GM19455 (cell line): ENCODE data around the gene GRHL3.

Source experiments
- ATAC-seq: cut with Tn5 transposase; IDR thresholded peaks from one replicate; pipeline ENCODE4 v1.9.1; 2021; ENCODE audit not compliant: unreplicated experiment

Gene GRHL3

DNA sequence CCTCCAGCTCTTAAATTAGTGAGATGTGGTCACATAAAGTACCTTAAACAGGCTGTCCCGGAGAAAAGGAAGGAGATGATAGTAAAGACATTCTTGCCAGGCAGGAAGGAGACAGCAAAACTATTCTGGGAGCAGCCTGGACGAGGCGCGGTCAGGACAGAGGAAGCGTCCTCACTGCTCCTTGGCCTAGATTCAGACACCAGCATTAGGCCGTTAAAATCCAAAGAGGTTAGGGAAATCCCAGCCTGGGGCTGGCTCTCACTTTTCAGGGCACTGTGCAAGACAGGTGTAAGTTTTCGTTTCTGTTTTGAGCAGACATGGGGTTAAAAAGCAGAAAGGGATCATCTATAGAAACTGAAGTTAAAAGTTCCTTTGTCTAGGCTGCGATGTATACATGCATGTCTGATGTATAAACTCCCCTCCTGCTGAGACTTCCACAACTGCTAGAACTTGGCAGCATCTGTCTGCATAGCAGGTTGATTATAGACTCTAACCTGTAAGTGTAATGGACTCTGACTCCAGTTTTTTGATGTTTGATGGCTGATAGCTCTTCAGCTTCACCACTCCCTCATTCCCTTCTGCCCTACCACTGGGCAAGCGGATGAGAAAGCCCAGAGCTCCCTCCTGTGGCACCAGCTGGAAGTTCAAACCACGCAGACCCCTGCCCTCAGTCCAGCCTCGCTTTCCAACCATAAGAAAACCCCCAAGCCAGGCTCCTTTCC lies 72.9 kb downstream of the GRHL3 start:
- ATAC-seq = peak; percentile 72

DNA sequence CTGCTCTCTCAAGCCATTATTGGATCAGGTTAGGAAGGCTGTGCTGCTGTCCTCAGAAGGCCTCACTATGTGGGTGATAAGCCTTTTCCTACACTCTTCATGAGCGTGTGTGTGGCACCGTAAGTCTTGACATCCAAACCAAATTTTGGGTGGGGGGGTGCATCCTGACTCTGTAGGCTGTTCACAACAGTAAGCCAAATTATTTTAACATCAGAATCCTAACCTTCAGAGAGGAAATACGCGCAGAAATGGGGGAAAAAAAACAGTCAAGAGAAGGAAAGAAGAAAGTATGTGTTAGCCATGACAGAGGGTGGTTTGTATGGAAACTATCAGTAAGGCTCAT lies 73.4 kb downstream of the GRHL3 start:
- no peak for ATAC-seq

DNA sequence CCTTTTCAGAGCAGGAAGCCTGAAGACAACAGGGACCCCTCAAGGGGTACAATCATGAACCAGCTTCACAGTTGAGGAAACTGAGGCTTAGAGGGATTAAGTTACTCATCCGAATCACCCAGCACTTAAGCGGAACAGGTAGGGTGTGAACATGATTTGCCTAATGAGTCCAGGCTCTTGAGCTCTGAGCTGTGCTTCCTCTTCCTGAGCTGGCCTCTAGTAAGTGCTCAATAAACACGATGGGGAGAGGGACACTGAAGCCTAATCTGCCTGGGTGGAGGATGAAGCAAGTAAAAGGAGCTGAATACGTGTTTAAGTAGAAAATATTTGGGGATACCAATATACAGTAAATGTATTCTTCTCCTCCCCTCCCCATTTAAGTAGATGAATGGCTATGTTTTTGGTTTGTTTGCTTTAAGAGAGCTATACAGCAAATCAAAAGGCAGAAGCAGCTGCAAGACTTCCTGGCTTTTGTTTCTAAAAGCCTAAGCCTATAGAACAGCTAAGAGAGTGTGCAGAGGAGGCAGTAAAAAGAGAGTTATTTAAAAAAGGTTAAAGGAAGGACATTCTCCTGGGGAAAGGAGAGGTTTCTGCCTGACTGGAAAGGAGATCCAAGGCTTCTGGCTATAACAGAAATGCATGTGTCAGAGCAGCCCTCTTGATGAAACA lies 74.0 kb downstream of the GRHL3 start:
- no peak for ATAC-seq

DNA sequence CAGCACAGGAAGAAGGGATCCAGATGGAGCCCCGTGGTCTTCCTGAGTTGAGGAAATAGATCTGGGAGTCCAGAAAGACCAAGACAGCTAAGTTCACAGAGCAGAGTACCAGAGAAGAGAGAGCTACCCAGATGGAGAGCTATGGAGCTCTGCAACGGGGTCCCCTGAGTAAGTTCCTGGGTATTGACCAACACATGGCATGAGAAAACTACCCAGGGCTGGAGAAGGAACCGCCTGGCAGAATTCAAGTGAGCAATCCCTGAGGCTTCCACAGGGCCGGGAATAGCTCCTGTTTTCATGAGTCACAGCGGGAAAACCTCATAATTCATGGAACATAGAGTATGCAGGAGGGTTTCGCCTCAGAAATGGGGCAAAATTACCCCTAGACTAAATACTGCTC lies 74.7 kb downstream of the GRHL3 start:
- no peak for ATAC-seq

DNA sequence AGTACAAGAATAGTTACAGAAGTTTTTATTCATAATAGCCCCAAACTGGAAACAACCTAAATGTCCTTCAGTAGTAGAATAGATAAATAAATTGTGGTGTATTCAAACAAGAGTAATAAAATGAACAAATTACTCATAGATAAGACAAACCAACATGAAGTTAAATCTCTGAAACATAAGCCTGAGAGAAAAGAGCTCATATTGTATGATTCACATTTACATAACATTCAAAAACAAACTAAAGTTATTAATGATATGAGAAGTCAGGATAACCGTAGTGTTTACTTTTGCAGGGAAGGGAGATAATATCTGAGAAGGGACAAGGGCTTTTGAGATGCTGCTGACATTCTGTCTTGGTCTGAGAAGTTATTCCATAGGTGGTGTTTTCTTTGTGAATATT lies 80.9 kb downstream of the GRHL3 start:
- ATAC-seq = no peak

DNA sequence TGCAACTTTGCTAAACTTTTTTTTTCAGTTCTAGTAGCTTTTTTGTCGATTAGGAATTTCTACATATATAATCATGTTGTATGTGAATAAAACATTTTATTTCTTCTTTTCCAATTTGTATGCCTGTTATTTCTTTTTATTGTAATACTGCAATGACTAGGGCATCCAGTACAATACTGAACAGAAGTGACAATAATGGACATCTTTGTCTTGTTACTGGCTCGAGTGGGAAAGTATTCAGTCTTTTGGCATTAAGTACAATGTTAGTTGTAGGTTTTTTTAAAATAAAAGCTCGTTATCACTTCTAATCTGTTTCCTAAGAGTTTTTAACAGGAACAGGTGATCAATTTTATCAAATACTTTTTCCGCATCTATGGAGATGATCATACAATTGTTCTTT lies 84.6 kb downstream of the GRHL3 start:
- no peak for ATAC-seq
